ENCODE data around the gene PP2D1.

DNA sequence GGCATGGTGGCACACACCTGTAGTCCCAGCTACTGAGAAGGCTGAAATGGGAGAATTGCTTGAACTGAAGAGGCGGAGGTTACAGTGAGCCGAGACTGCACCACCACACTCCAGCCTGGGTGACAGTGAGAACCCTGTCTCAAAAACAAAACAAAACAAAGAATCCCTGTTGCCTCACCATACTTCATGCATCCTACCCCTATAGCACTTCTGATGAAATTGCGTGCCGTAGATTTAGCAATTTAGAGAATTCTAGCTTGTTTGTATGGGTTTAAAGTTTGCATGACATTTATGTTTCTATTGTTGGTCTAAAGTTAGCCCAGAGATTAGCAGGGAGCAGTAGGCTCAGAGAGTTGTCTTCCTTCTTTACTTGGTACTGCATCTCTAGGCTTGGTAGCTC is 57.4 kb downstream of the PP2D1 start:
- no peak for TF ChIP-seq POLR2A (IDR thresholded peaks at IDR 0.05)
- TF ChIP-seq, protein P1, sequence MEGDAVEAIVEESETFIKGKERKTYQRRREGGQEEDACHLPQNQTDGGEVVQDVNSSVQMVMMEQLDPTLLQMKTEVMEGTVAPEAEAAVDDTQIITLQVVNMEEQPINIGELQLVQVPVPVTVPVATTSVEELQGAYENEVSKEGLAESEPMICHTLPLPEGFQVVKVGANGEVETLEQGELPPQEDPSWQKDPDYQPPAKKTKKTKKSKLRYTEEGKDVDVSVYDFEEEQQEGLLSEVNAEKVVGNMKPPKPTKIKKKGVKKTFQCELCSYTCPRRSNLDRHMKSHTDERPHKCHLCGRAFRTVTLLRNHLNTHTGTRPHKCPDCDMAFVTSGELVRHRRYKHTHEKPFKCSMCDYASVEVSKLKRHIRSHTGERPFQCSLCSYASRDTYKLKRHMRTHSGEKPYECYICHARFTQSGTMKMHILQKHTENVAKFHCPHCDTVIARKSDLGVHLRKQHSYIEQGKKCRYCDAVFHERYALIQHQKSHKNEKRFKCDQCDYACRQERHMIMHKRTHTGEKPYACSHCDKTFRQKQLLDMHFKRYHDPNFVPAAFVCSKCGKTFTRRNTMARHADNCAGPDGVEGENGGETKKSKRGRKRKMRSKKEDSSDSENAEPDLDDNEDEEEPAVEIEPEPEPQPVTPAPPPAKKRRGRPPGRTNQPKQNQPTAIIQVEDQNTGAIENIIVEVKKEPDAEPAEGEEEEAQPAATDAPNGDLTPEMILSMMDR (IDR thresholded peaks at IDR 0.05), result no peak
- no peak for TF ChIP-seq EP300 (IDR thresholded peaks at IDR 0.05)
- no peak for TF ChIP-seq POLR2AphosphoS5 (IDR thresholded peaks at IDR 0.05)
